GM12878 (cell line): ENCODE data around the gene MAD2L1BP. TPM values are rescaled to one million over a fixed set of nuclear protein-coding genes. Genes with fewer than 3 reads are reported as not detected.

ENCODE experiments used
- ATAC-seq: fragments of 200-7000 bp; cut with Tn5 transposase; 3 replicates; pipeline ENCODE4 v1.9.1; 2020; ENCODE audit warnings: mild to moderate bottlenecking, moderate library complexity
- BruUV-seq: library from RNA; stranded (reverse); fragments of 400-500 nt; replicated peaks from 2 replicates; lab custom pipeline; 2021; lab: Mats Ljungman, UMichigan
- CTCF ChIA-PET: fragments of 300-600 bp; sonication (Branson Sonifier 250); formaldehyde crosslinking; extraction: SDS; loops from one replicate; lab custom pipeline; 2021; ENCODE audit warnings: inconsistent platforms; lab: Yijun Ruan, JAX
- POLR2A ChIA-PET: fragments of 350-600 bp; formaldehyde crosslinking; extraction: SDS; loops from one replicate; lab custom pipeline; 2021; ENCODE audit warnings: inconsistent platforms; lab: Charles Lee
- RAD21 ChIA-PET: fragments of 300-600 bp; sonication (Branson Sonifier 250); formaldehyde crosslinking; loops from one replicate; lab custom pipeline; 2023; ENCODE audit warnings: antibody characterized with exemption; ENCODE audit not compliant: unreplicated experiment; lab: Charles Lee
- SMC1A ChIA-PET: fragments of 300-600 bp; sonication (Branson Sonifier 250); formaldehyde crosslinking; loops from one replicate; lab custom pipeline; 2023; ENCODE audit not compliant: unreplicated experiment, uncharacterized antibody; lab: Charles Lee
- DNase-seq: peaks from one replicate; pipeline ENCODE4 v3.0.0-alpha.2; 2011; ENCODE audit warnings: low read depth, low spot score
- FAIRE-seq: peaks from 3 replicates; lab custom pipeline; 2011; peaks lifted over from hg19 to GRCh38; lab: Jason Lieb, UNC
- H2AFZ ChIP-seq: 2 replicates; pipeline ENCODE4 v1.6.0; 2011; ENCODE audit warnings: low read depth, low read length, control low read depth; ENCODE audit not compliant: control insufficient read depth
- H3K27ac ChIP-seq: 2 replicates; pipeline ENCODE4 v1.5.1; 2011; ENCODE audit warnings: control low read depth; ENCODE audit not compliant: control insufficient read depth, insufficient read depth
- H3K27me3 ChIP-seq, 2 experiments: replicated peaks in 1 of 2; 2 replicates each; pipeline versions ENCODE4 v1.6.0 to v1.6.1; 2011; ENCODE audit warnings: low read length in 1 of 2; ENCODE audit not compliant: control insufficient read depth in 2 of 2, insufficient read depth in 2 of 2
- H3K36me3 ChIP-seq, 2 experiments: 2 replicates each; pipeline ENCODE4 v1.5.1; 2011; ENCODE audit warnings: low read length in 1 of 2; ENCODE audit not compliant: control insufficient read depth in 2 of 2, insufficient read depth in 2 of 2
- H3K4me1 ChIP-seq: 2 replicates; pipeline ENCODE4 v1.6.1; 2011; ENCODE audit warnings: mild to moderate bottlenecking, low read length, moderate library complexity, mixed read lengths; ENCODE audit not compliant: control insufficient read depth, insufficient read depth
- H3K4me2 ChIP-seq: 2 replicates; pipeline ENCODE4 v1.6.0; 2011; ENCODE audit warnings: control low read depth; ENCODE audit not compliant: control insufficient read depth, insufficient read depth
- H3K4me3 ChIP-seq: fragments of 200-600 bp; sonication (generic); 2 replicates; pipeline ENCODE4 v1.5.1; 2016
- H3K79me2 ChIP-seq: 2 replicates; pipeline ENCODE4 v1.6.0; 2011; ENCODE audit warnings: low read length; ENCODE audit not compliant: control insufficient read depth, insufficient read depth
- H3K9ac ChIP-seq: 2 replicates; pipeline ENCODE4 v1.8.0; 2011; ENCODE audit warnings: low read length, control low read depth, mixed read lengths; ENCODE audit not compliant: control insufficient read depth, insufficient read depth
- H3K9me3 ChIP-seq: replicated peaks from 3 replicates; pipeline ENCODE4 v1.5.1; 2011; ENCODE audit warnings: mild to moderate bottlenecking, low read length; ENCODE audit not compliant: control insufficient read depth, insufficient read depth
- H4K20me1 ChIP-seq: 2 replicates; pipeline ENCODE4 v1.6.0; 2011; ENCODE audit not compliant: control insufficient read depth, insufficient read depth
- ESRRA ChIP-seq: IDR thresholded peaks from 2 replicates; pipeline ENCODE4 v1.6.1; 2012; ENCODE audit warnings: mild to moderate bottlenecking, low read length, improper control_type of control experiment
- MEF2A ChIP-seq: IDR thresholded peaks from 2 replicates; pipeline ENCODE4 v1.6.1; 2011; ENCODE audit warnings: low read depth, mild to moderate bottlenecking, low read length, moderate library complexity; ENCODE audit not compliant: insufficient read depth
- MYC ChIP-seq: IDR thresholded peaks from 2 replicates; pipeline ENCODE4 v1.6.1; 2011; ENCODE audit warnings: mild to moderate bottlenecking, low read length, moderate library complexity, inconsistent platforms; ENCODE audit not compliant: insufficient read depth, insufficient replicate concordance, insufficient read length, severe bottlenecking
- NR2C1 ChIP-seq: fragments of 450-650 bp; IDR thresholded peaks from 2 replicates; pipeline ENCODE4 v1.6.1; 2017; ENCODE audit warnings: antibody characterized with exemption, mild to moderate bottlenecking, moderate library complexity
- NRF1 ChIP-seq: conservative IDR thresholded peaks from 2 replicates; pipeline ENCODE4 v1.6.1; 2011; ENCODE audit warnings: mild to moderate bottlenecking, low read depth, low read length, improper control_type of control experiment
- PML ChIP-seq: IDR thresholded peaks from 2 replicates; pipeline ENCODE4 v1.6.1; 2012; ENCODE audit warnings: low read length, inconsistent platforms
- SMARCA5 ChIP-seq: fragments of 450-650 bp; IDR thresholded peaks from 2 replicates; pipeline ENCODE4 v1.6.1; 2017; ENCODE audit warnings: mild to moderate bottlenecking
- SUZ12 ChIP-seq: fragments of 200-600 bp; sonication (generic); IDR thresholded peaks from one replicate; pipeline ENCODE4 v1.6.1; 2018; ENCODE audit warnings: antibody characterized with exemption, mild to moderate bottlenecking; ENCODE audit not compliant: unreplicated experiment
- TARDBP ChIP-seq: IDR thresholded peaks from 2 replicates; pipeline ENCODE4 v1.6.1; 2016; ENCODE audit warnings: borderline replicate concordance
- ZNF207 ChIP-seq: fragments of 450-650 bp; IDR thresholded peaks from 2 replicates; pipeline ENCODE4 v1.6.1; 2014; ENCODE audit warnings: antibody characterized with exemption, mild to moderate bottlenecking, borderline replicate concordance
- WGBS: methylation state at CpG from one replicate; pipeline ENCODE4 v1.1.6; 2016; ENCODE audit warnings: low lambda C conversion rate; ENCODE audit not compliant: insufficient replicate concordance, insufficient coverage; ENCODE audit errors: missing lambda C conversion rate; 5-methylcytosine and 5-hydroxymethylcytosine counted together
- in situ Hi-C: fragments of 300-500 bp; cut with MboI; formaldehyde crosslinking; loops from 9 replicates; pipeline ENCODE4 v1.14.3; 2018; ENCODE audit warnings: mixed read lengths
- intact Hi-C: fragments of 100-400 bp; cut with micrococcal nuclease; formaldehyde crosslinking; loops from one replicate; pipeline ENCODE4 v1.14.2; 2022; ENCODE audit not compliant: unreplicated experiment
- polyA plus RNA-seq, 11 experiments: library from polyadenylated mRNA; depleted of rRNA in 4 of 11; unstranded in 6 of 11; stranded (reverse) in 5 of 11; fragments of >200 nt; fragmentation: Nextera tagmentation in 4 of 11; fragmentation: Illumina TruSeq in 1 of 11; extraction: Ambion mirVana in 4 of 11; extraction: Trizol in 1 of 11; gene quantifications; 1 replicate in 1 of 11; 2 replicates in 10 of 11; pipeline versions ENCODE4 v1.2.1 to v1.2.3, GENCODE V29; 2011 to 2016; ENCODE audit warnings: inconsistent platforms in 2 of 11, missing spikeins in 2 of 11, low read depth in 1 of 11
- total RNA-seq, 4 experiments: library from RNA; depleted of rRNA in 3 of 4; stranded (reverse); fragments of >200 nt in 3 of 4; fragmentation: Illumina TruSeq in 1 of 4; extraction: Trizol in 1 of 4; gene quantifications; 2 replicates each; pipeline versions ENCODE4 v1.2.1 to v1.2.3, GENCODE V29; 2013 to 2021

The MAD2L1BP gene
- total and polyA plus RNA-seq, 10 of the 15 experiments (the other 5 are each of a cell fraction or from before 2014, with no cell fraction given): 39.2 to 155 (median 60.3) TPM

DNA sequence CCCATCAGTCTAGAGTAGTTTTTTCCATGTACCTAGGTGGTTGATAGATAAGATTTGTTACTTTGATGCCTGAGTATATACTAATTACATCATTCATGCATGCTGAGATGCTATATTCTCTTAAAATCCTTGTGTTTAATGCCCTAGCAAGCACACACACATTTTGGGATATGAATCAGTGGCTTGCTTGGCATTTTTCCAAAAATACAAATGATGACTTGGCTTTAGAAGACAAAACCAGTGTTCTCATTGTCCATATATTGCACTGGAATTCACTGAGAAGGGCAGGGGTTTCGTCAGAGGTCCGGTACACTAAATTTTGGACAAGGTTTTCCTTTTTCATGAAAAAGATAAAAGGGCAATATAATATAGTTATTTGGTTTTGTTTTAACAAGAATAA is 31.5 kb upstream of the MAD2L1BP start:
- H3K4me1 ChIP-seq: no peaks in the 10 kb centered on the region
- no peak overlapping the region for H3K4me2 ChIP-seq
- H3K9me3 ChIP-seq: no peaks in the 10 kb centered on the region
- ChIA-PET CTCF (interaction anchor here (1.5 kb wide), 1 partner anchor 9 kb away, joined by 3 read pairs; no protein-coding TSS in a partner anchor), SMC1A (interaction anchor here (0.6 kb wide), 1 partner anchor 20 kb away, joined by 3 read pairs; no protein-coding TSS in a partner anchor), RAD21 (interaction anchor here (0.9 kb wide), 1 partner anchor 26 kb away, joined by 3 read pairs; no protein-coding TSS in a partner anchor), POLR2A (no interaction called here)
- in situ Hi-C loops (no loop called here), intact Hi-C loops (no loop called here)
- H3K9ac ChIP-seq: no peak overlapping the region
- no peak for DNase-seq
- 98% methylated on average over 2 of the region's 2 CpGs for WGBS
- H4K20me1 ChIP-seq: no peaks in the 10 kb centered on the region
- H3K27ac ChIP-seq: no peak overlapping the region
- no peak overlapping the region for H3K4me3 ChIP-seq
- ATAC-seq: no peak
- TF ChIP-seq NR2C1 (no peak), PML (no peak), ZNF207 (no peak), MYC (no peak), SMARCA5 (no peak), TARDBP (no peak), SUZ12 (no peak), MEF2A (no peak), ESRRA (no peak), NRF1 (no peak)
- FAIRE-seq: no peak
- H3K79me2 ChIP-seq: no peaks in the 10 kb centered on the region
- no TSS peak for BruUV-seq
- H3K36me3 ChIP-seq: peaks cover 3 to 32% of the 10 kb centered on the region in 2 experiments
- H2AFZ ChIP-seq: no peak overlapping the region
- H3K27me3 ChIP-seq: no peaks in the 10 kb centered on the region
